H4 (cell line): ENCODE results near the gene CHN1. TPM values are rescaled to one million over a fixed set of nuclear protein-coding genes. Genes with fewer than 3 reads are reported as not detected.

ENCODE experiments used
- DNase-seq: peaks from one replicate; pipeline ENCODE4 v3.0.0-alpha.2; 2015; ENCODE audit warnings: low spot score
- total RNA-seq: library from RNA; depleted of rRNA; stranded (reverse); fragments of >200 nt; shearing (Covaris generic); gene quantifications from 2 replicates; pipeline ENCODE4 v1.2.3, GENCODE V29; 2014

CHN1 gene
- total RNA-seq, 1 experiment from 2014 or later = 18.5 TPM

- DNase-seq = peak; percentile 41
Observed at GRCh38 chr2:174971868-174972781, 33.1 kb downstream of the CHN1 start.

- no peak for DNase-seq
Observed at GRCh38 chr2:174970092-174970491, 35.1 kb downstream of the CHN1 start.

- DNase-seq = no peak
Observed at GRCh38 chr2:174969091-174969734, 36.0 kb downstream of the CHN1 start.

- no peak for DNase-seq
Observed at GRCh38 chr2:174967691-174968260, 37.4 kb downstream of the CHN1 start.

- DNase-seq = no peak
Observed at GRCh38 chr2:174967086-174967485, 38.1 kb downstream of the CHN1 start.

- peak; percentile 22 for DNase-seq
Observed at GRCh38 chr2:174965992-174966744, 39.0 kb downstream of the CHN1 start.

- DNase-seq = no peak
Observed at GRCh38 chr2:174965551-174965950, 39.6 kb downstream of the CHN1 start.

GRCh38 chr2:174964404-174964803 lies 40.8 kb downstream of the CHN1 start:
- no peak for DNase-seq

- DNase-seq = no peak
Observed at GRCh38 chr2:174963437-174964400, 41.5 kb downstream of the CHN1 start.

- DNase-seq = no peak
Observed at GRCh38 chr2:174959787-174960186, 45.4 kb downstream of the CHN1 start.

- peak; percentile 55 for DNase-seq
Observed at GRCh38 chr2:174957050-174957449, 48.1 kb downstream of the CHN1 start.

GRCh38 chr2:174952607-174953006 lies 52.6 kb downstream of the CHN1 start:
- no peak for DNase-seq

GRCh38 chr2:174951745-174952144 lies 53.4 kb downstream of the CHN1 start:
- DNase-seq = peak; percentile 31

GRCh38 chr2:174949988-174950687 lies 55.0 kb downstream of the CHN1 start:
- DNase-seq = no peak

GRCh38 chr2:174945601-174946260 lies 59.5 kb downstream of the CHN1 start:
- DNase-seq = no peak

GRCh38 chr2:174939046-174939445 lies 66.1 kb downstream of the CHN1 start:
- no peak for DNase-seq

GRCh38 chr2:174931724-174932123 lies 73.5 kb downstream of the CHN1 start:
- no peak for DNase-seq

GRCh38 chr2:174929786-174930185 lies 75.4 kb downstream of the CHN1 start:
- no peak for DNase-seq

GRCh38 chr2:174925046-174925784 lies 80.0 kb downstream of the CHN1 start:
- DNase-seq = no peak
